Transverse colon (tissue), 4 donors: ENCODE data around the gene UBQLN4. TPM values are rescaled to one million over a fixed set of nuclear protein-coding genes. Genes with fewer than 3 reads are reported as not detected.

Experiments
- DNase-seq: peaks from one replicate; pipeline ENCODE4 v3.0.0-alpha.2; 2019
- H3K27ac ChIP-seq, 4 donors: fragments of 200-600 bp; sonication (generic); 2 replicates each; pipeline ENCODE4 v1.5.1; 2016 to 2018; ENCODE audit warnings: inconsistent platforms in 4 of 4
- H3K27me3 ChIP-seq: fragments of 200-600 bp; sonication (generic); 2 replicates; pipeline ENCODE4 v1.5.1; 2017; ENCODE audit warnings: inconsistent platforms
- H3K36me3 ChIP-seq, 4 donors: fragments of 200-600 bp; sonication (generic); 2 replicates each; pipeline ENCODE4 v1.5.1; 2017 to 2019; ENCODE audit warnings: inconsistent platforms in 4 of 4
- H3K4me1 ChIP-seq, 4 donors: fragments of 200-600 bp; sonication (generic); 2 replicates each; pipeline ENCODE4 v1.5.1; 2017 to 2020; ENCODE audit warnings: inconsistent platforms in 4 of 4
- H3K4me3 ChIP-seq, 4 donors: fragments of 200-600 bp; sonication (generic); 1 replicate in 1 of 4; 2 replicates in 3 of 4; pipeline versions ENCODE4 v1.5.1 to v1.6.1; 2017 to 2019; ENCODE audit warnings: inconsistent platforms in 4 of 4
- H3K9me3 ChIP-seq, 2 donors: fragments of 200-600 bp; sonication (generic); 2 replicates each; pipeline ENCODE4 v1.5.1; 2017 to 2019; ENCODE audit warnings: inconsistent platforms in 2 of 2
- CTCF ChIP-seq, 5 experiments: fragments of 200-600 bp in 3 of 5; fragments of 450-650 bp in 2 of 5; sonication (generic) in 3 of 5; IDR thresholded peaks; 1 replicate in 2 of 5; 2 replicates in 3 of 5; pipeline ENCODE4 v1.5.1; 2016 to 2017; ENCODE audit warnings: antibody characterized with exemption in 5 of 5, inconsistent platforms in 3 of 5, mild to moderate bottlenecking in 2 of 5, moderate library complexity in 1 of 5
- EP300 ChIP-seq: sonication (generic); formaldehyde crosslinking; IDR thresholded peaks from one replicate; pipeline ENCODE4 v1.6.1; 2017; ENCODE audit warnings: antibody characterized with exemption, low read depth
- POLR2A ChIP-seq: fragments of 450-650 bp; IDR thresholded peaks from one replicate; pipeline ENCODE4 v1.6.1; 2016; ENCODE audit warnings: antibody characterized with exemption, mild to moderate bottlenecking, moderate library complexity
- POLR2AphosphoS5 ChIP-seq, 3 donors: sonication (generic); formaldehyde crosslinking; IDR thresholded peaks; one replicate each; pipeline ENCODE4 v1.6.1; 2016; ENCODE audit warnings: antibody characterized with exemption in 3 of 3
- WGBS, 2 donors: methylation state at CpG; one replicate each; pipeline ENCODE4 v1.1.5; 2018; ENCODE audit warnings: low coverage in 1 of 2; 5-methylcytosine and 5-hydroxymethylcytosine counted together
- in situ Hi-C, 4 donors: fragments of 200-750 bp; cut with MboI; loops; one replicate each; pipeline versions ENCODE4 v1.15.0 to v1.15.1; 2017; ENCODE audit warnings: low sequenced_read_pairs in 3 of 4, low pct_ligation_motif_present in 1 of 4, low pct_unique_long_range_greater_than_20kb in 1 of 4
- intact Hi-C: fragments of 100-400 bp; cut with DNase I; formaldehyde crosslinking; loops from one replicate; pipeline ENCODE4 v1.15.1; 2023; ENCODE audit warnings: low total_unique reads
- total RNA-seq, 4 donors: library from RNA; depleted of rRNA; stranded (reverse); fragments of >200 nt; gene quantifications; one replicate each; pipeline ENCODE4 v1.1.0, GENCODE V29; 2016

Gene UBQLN4
- total RNA-seq, 4 donors from 2014 or later: 7.9 to 21.3 (median 16.1) TPM

- intact Hi-C loops: no loop called here
- no peak for DNase-seq
Measured at GRCh38 chr1:156024801-156025200, 28.8 kb downstream of the UBQLN4 start.

GRCh38 chr1:156021954-156022353 lies 31.6 kb downstream of the UBQLN4 start:
- intact Hi-C loops: no loop called here
- H3K27ac ChIP-seq: no peak overlapping the region
- H3K27me3 ChIP-seq: no peaks in the 10 kb centered on the region
- no peak overlapping the region for H3K4me3 ChIP-seq
- H3K4me1 ChIP-seq: peaks cover 6 to 17% (median 13%) of the 10 kb centered on the region in 4 donors
- no peak for DNase-seq
- in situ Hi-C loops: no loop called here
- no peak for TF ChIP-seq CTCF (IDR thresholded peaks at IDR 0.05)
- no peak for TF ChIP-seq POLR2A
- TF ChIP-seq EP300: no peak
- TF ChIP-seq POLR2AphosphoS5 (IDR thresholded peaks at IDR 0.05): no peak
- no peaks in the 10 kb centered on the region for H3K9me3 ChIP-seq
- H3K36me3 ChIP-seq: peaks cover 0 to 17% (median 0%) of the 10 kb centered on the region in 4 donors
- 70% methylated on average over 2 of the region's 2 CpGs for WGBS, 2 donors

More at GRCh38 chr1:156024801-156025200, 28.8 kb downstream of the UBQLN4 start:
- Histone ChIP-seq H3K9me3 (no peaks in the 10 kb centered on the region), H3K27ac (no peak overlapping the region), H3K27me3 (no peaks in the 10 kb centered on the region), H3K4me1 (peaks cover 3 to 9% (median 7%) of the 10 kb centered on the region in 4 donors), H3K36me3 (no peaks in the 10 kb centered on the region), H3K4me3 (no peak overlapping the region)
- in situ Hi-C loops: no loop called here
- no peak for TF ChIP-seq EP300
- no peak for TF ChIP-seq POLR2AphosphoS5 (IDR thresholded peaks at IDR 0.05)
- 0 to 67% methylated on average over 1 to 5 of the region's 5 CpGs for WGBS, 2 donors

DNA sequence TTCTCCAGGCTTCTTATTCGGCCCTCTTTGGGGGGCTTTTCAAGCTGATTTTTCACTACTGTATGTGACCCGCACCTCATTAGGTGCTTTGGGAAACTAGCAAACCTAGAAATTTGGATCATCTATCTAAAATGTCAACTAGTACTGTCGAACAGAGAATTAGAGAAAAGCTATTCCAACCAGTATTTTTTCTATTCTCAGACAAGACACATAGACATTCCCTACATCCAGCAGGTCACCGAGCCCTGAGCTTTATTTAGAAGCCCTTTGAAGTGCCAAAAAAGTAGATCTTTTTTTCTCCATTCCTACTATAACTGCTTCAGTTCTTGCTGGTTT lies 32.5 kb downstream of the UBQLN4 start:
- Histone ChIP-seq H3K36me3 (peaks cover 0 to 24% (median 2%) of the 10 kb centered on the region in 4 donors), H3K9me3 (no peaks in the 10 kb centered on the region), H3K4me1 (peaks cover 6 to 17% (median 13%) of the 10 kb centered on the region in 4 donors), H3K4me3 (peak overlapping the region; percentile 72 to 97 (median 82)), H3K27ac (peak overlapping the region; percentile 87 to 94 (median 92)), H3K27me3 (no peaks in the 10 kb centered on the region)
- intact Hi-C loops: no loop called here
- in situ Hi-C loops: no loop called here
- WGBS, 2 donors: 3 to 4% methylated on average over 3 to 4 of the region's 4 CpGs
- no peak for TF ChIP-seq POLR2AphosphoS5 (IDR thresholded peaks at IDR 0.05)
- no peak for TF ChIP-seq CTCF (IDR thresholded peaks at IDR 0.05)
- no peak for TF ChIP-seq EP300
- no peak for TF ChIP-seq POLR2A
- DNase-seq: no peak

DNA sequence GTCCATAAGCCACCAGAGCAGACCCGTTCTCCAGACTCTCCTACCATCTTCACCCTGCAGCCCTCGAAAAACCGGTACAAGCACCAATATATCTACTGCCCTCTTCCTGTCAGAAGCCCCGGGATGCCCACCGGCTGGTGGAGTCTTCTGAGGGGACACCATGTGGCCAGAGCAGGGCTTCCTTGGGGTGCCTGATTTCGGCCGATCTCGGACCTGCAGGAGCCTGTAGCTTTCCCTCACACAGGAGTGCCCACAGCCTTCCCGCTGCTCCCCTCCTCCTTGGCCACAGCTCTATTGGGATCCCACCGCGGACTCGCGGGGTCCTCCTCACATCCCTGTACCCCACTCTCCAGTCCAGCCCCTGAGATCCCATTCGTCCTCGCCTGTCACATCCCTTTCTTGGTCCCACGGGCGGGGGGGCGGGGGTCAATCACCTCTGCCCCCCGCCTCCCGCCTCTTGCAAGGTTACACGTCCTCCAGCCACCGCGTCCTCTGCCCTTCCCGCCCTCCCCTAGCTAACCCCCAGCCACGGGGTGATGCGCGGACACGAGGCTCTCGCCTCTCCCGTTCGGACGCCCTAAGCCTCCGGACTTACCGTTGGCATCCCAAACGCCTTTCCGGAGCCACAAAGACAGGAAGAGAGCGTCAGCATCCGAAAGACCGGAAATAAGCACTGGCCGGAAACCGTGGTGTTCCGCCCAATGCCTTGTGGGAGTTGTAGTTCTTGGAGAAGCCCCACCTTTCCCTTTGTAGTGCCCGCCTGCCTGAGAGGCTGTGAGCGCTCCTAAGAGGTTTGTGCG lies 33.1 kb downstream of the UBQLN4 start, which contains the start of gene SSR2:
SSR2 (minus strand) TSS at position 659 of the 800 bp plus-strand sequence. CDS start 784 bp downstream, outside the sequence.
- Histone ChIP-seq H3K27me3 (no peaks in the 10 kb centered on the region), H3K4me1 (peaks cover 6 to 15% (median 13%) of the 10 kb centered on the region in 4 donors), H3K4me3 (peak within 1 kb of the TSS; percentile 72 to 97 (median 82)), H3K27ac (peak within 1 kb of the TSS; percentile 87 to 94 (median 92)), H3K9me3 (no peaks in the 10 kb centered on the region), H3K36me3 (peaks cover 0 to 24% (median 2%) of the 10 kb centered on the region in 4 donors)
- DNase-seq: peak; percentile 92
- in situ Hi-C loops: no loop called here
- 0 to 1% methylated on average over 3 to 43 of the region's 45 CpGs for WGBS, 2 donors
- intact Hi-C loops: no loop called here
- TF ChIP-seq POLR2A (peak; percentile 45), CTCF (IDR thresholded peaks at IDR 0.05) (no peak), POLR2AphosphoS5 (IDR thresholded peaks at IDR 0.05) (peak; percentile 79 to 88 (median 88))
